Measurements from ENCODE around the gene PP2D1. TPM values are rescaled to one million over a fixed set of nuclear protein-coding genes. Genes with fewer than 3 reads are reported as not detected.
"Not testable (repeated sequence)": the region's sequence is repeated elsewhere in the genome, so short reads cannot be mapped to it uniquely, and the experiment has no call there.

PP2D1 gene
- polyA plus RNA-seq, 3 donors: 0.26 to 0.49 (median 0.40) TPM

DNA sequence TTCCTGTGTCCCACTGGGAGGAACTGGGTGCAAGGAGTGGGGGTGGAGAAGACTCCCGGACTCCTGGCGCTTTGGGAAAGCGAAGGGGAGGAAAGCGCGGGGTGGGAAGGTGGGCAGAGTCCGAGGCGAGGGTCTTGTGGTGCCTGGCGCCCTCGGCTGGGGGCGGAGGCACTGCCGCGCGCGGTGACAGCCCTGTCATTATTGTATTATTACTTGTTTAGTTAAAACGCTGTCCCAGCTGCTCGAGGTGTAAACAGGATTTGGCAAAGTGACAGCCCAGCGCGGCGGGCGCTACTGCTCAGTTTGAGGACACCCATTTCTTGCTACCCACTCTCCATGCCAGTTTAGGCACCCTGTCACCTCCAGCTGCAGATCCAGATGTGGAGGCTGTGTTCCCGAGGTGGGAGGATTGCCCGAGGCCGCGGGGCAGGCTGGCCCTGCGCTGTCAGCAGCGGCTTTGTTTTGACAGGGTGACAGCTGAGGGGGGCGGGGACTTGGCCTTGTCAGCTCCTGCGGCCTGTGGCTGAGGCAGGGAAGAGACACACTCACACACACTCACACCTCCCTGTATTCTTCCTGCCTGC lies 29.2 kb upstream of the PP2D1 start:
- DNase-seq (ENCODE audit: low read depth in 3 of 3, low spot score in 2 of 3): no peak

DNA sequence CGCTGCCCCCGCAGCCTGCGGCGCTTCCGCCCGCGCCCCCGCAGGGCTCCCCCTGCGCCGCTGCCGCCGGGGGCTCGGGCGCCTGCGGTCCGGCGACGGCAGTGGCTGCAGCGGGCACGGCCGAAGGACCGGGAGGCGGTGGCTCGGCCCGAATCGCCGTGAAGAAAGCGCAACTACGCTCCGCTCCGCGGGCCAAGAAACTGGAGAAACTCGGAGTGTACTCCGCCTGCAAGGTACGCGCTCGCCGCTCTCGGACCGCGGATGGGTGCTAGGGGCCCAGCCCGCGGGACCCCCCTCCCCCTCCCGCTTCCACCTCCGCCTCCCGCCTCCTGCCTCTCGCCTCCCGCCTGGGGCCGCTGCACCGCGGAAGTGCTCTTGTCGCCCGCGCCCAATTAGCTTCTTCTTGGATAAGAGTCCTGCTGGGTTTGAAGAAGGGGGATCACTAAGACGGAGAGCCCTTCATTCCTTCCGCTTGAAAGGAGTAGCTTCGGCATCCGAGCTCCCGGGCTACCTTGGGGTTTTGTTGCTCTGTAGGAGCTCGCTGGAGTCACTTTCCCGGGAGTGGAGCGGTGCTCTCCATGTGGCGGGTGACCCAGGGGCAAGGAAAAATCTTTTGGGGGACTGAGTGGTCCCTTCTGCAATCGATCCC lies 28.6 kb upstream of the PP2D1 start:
- no peak for DNase-seq (ENCODE audit: low read depth in 3 of 3, low spot score in 2 of 3)

DNA sequence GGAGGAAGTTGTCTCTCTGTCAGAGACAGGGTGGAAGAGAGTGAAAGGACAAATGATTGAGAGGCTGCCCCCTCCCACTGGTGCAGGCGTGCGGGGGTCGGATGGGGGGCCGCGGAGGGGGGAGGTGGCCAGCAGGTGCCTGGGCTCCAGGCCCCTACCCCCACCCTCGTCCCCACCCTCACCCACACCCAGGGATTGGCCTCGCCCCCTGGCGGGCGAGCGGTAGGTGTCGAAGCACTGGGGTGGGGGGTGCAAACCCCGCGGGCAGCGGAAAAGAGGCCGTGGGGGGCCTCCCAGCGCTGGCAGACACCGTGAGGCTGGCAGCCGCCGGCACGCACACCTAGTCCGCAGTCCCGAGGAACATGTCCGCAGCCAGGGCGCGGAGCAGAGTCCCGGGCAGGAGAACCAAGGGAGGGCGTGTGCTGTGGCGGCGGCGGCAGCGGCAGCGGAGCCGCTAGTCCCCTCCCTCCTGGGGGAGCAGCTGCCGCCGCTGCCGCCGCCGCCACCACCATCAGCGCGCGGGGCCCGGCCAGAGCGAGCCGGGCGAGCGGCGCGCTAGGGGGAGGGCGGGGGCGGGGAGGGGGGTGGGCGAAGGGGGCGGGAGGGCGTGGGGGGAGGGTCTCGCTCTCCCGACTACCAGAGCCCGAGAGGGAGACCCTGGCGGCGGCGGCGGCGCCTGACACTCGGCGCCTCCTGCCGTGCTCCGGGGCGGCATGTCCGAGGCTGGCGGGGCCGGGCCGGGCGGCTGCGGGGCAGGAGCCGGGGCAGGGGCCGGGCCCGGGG lies 27.9 kb upstream of the PP2D1 start, which contains the start of gene KAT2B:
Gene KAT2B, plus strand, starts transcription at position 682 of the 783 bp plus-strand sequence. Its CDS starts 32 bp downstream, at position 714.
- peak in 1 of 3 donors; percentile 78 for DNase-seq (ENCODE audit: low read depth in 3 of 3, low spot score in 2 of 3)

DNA sequence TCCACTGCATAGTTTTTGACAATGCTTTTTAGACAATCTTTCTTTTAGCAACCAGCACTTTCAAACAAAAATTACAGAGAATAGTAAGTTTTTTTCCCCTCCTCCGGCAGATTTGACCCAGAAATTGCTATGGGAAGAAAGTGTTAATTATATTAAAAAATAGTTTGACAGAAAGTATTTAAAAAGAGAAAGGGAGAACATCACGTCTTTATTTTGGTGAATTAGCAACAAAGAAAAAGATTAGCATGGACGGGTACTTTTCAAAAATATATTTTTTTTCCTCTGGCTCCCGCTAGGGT lies 27.4 kb upstream of the PP2D1 start:
- no peak for DNase-seq (ENCODE audit: low read depth in 3 of 3, low spot score in 2 of 3)

DNA sequence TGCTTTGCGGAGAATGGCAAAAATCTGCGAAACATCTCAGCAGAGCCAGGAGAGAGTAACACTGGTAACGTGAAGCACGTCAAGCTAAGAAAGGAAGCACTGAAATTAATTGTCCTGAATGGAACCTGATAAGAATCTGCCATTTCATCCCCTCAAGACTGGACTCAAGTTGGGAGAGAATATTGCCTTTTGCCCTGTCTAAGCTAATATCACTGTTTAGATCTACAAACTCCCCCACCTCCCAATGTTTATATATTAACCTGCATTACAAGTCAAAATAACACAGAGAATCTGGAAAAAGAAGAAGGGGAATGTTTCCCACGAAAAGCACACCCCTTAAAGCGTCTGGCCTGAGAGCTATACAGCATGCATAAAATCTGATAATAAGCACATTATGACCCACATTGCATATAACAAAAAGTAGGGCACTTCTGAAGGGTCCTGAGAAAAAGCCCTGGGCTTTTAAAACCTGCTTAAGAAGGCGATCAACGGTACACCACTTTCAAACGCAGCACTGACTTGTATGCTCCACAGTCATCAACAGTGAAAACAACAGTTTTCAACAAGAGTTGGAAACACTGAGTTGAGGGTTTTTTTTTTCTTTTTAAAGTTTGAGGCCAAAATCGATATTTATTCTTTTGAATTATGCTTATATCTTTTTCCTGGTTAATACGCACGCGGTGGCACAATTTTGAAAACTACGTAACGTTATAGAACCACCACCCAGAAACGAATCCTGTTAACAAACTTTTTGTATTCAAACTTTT lies 26.8 kb upstream of the PP2D1 start:
- no peak for DNase-seq (ENCODE audit: low read depth in 3 of 3, low spot score in 2 of 3)

DNA sequence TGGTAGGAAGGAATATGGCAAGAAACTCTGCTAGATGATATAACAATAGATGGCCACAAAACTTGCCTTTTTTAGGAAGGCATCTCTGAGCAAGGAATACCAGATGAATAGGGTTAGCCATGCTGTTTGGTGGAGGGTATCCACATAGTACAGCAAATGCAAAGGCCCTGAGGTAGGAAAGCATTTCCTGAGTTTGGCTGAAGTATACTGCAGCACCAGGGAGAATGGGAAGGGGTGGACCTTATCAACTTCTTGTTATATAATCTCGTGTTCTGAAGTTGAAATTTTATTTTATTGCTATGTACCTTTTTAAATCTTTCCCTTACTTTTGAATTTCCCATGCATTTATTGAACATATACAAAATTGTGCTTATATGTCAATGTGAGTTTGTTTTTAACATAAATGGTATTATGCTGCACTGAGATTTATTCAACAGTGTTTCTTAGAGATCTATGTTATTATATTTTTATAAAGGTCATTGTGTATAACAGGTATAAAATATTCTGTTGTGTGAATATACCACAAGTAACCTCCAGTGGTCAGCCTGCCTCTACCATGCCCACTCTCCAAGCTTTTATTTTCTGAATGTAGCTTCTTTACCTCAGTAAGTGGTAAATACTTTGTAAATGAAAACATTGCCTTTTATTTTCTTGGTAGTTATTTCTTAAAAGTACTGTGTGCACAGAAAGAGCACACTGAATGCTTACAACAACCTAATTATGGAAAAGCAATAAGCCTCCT lies 25.4 kb upstream of the PP2D1 start:
- DNase-seq (ENCODE audit: low read depth in 3 of 3, low spot score in 2 of 3): no peak

DNA sequence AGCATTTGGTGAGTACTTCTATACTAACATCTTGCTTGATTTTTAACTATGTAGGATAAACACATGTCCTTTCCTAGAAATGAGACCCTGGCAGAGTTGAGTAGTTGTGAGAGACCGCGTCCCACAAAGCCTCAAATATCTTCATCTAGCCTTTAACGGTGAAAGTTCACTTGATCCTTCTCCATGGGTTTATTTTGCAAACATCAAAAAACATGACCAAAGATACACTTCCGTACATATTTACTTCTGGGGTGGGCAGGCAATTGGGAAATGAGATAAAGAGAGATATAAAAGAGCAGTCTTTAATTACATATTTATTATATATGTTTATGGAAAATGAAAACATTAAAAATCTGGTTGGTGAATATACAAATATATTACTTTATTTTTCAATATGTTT lies 23.0 kb upstream of the PP2D1 start:
- DNase-seq (ENCODE audit: low read depth in 3 of 3, low spot score in 2 of 3): no peak

DNA sequence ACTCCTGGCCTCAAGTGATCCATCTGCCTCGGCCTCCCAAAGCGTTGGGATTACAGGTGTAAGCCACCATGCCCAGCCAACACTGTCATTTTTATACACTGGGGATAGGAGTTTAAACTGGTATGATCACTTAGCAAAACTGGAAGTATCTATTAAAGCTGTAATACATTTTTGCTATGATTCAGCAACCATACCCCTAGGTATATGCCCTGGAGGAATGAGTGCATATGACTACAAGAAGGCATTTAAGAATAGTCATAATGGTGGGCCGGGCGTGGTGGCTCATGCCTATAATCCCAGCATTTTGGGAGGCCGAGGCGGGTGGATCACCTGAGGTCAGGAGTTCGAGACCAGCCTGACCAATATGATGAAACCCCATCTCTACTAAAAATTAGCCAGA lies 19.9 kb upstream of the PP2D1 start:
- DNase-seq (ENCODE audit: low read depth in 3 of 3, low spot score in 2 of 3): not testable (repeated sequence)

DNA sequence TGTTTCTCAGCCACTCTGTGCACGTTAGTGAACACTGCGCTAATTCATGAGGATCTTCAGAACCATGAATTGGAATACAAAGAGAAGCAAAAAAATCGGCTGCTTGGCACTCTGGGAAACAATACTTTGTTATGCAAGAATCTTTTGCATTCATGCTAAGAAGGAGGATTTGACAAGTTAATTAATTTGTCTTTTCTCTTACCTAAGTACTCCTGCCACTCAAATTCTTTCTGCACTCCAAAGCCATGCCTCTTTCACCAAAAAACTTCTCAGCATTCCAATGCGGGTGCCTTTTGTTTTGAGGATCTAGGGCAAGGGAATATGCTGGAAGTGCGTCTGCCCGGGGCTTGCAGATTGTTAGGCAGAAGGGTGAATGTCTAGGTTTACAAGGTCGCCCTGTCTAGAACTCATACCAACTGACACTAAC lies 16.9 kb upstream of the PP2D1 start:
- no peak for DNase-seq (ENCODE audit: low read depth in 3 of 3, low spot score in 2 of 3)

DNA sequence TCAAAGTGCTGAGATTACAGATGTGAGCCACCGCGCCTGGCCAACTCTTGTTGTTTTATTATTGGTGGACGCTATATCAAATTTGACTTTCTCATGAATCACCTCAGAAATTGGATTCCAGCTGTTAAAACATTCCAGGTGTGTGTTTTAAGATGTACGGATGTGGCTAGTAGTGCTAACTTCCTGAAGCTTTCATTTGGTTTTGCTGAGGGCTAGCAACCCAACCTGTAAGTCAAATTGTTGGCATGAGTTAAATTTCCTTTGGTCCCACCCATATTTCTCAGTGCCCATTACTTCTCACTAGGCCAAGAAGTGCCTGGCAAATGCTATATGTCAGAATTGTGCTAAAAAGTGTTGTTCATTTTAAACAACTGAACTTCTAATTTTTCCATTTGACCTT lies 15.1 kb upstream of the PP2D1 start:
- DNase-seq (ENCODE audit: low read depth in 3 of 3, low spot score in 2 of 3): no peak

DNA sequence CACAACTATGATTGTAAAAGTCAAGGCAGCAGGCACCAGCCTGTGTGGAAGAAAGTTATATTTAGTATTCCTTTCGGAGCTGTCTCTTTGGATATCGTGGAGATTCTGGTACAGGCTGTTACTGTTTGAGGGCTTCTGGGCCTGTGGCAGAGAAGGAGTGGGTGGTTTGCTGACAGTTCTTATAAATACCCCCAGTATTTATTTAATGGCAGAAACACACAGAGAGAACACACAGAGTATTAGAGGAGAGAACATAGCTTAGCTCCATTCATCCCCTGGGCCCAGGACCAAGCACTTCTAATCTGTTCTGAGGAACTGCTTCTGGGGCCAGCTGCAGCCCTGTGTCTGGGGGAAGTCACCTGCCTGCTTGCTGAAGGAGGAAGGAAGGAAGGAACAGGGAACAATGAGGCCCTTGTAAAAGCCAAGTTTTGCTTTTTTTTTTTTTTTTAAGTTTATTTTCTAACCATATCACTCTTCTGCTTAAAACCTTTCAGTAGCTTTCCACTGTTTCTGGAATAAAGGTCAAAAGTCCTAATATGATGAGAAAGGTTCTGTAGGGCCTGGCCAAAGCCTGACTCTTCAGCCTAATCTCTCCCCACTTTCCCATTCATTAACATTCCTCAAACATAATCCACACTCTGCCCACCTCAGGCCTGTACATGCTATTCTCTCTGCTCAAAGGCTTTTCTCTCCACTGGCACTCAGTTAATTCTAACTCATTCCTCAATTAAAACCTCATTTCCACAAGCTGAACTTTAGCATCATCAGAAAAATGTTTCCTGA lies 11.8 kb upstream of the PP2D1 start:
- no peak for DNase-seq (ENCODE audit: low read depth in 3 of 3, low spot score in 2 of 3)

DNA sequence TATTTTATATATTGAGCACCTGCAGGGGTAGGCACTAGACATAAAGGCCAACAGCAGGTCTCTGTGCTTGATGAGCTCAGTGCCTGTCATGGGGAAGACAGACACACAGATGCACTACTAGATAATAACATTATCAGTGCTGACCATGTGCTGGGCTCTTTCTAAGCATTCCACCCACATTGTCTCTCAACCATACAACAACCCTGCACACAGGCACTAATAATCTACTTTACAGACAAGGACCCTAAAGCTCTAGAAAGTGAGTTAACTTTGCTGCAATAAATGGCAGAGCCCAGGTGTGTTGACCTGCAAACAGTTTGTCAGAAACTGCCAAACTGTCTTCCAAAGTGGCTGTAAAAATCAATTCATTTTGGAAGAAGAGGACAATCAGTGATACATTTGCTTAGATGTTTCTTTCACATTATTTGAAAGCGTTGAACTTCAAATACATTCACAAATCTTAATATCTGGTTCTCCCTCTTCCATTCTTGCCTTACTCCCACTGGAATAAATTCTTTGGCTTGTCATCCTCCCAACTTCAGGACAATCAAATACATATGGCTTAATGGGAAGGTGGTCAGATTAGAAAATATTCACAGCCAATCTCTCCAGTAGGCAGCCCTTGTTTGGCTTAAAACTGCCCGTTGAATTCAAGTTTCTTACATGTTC lies 11.0 kb upstream of the PP2D1 start:
- no peak for DNase-seq (ENCODE audit: low read depth in 3 of 3, low spot score in 2 of 3)

DNA sequence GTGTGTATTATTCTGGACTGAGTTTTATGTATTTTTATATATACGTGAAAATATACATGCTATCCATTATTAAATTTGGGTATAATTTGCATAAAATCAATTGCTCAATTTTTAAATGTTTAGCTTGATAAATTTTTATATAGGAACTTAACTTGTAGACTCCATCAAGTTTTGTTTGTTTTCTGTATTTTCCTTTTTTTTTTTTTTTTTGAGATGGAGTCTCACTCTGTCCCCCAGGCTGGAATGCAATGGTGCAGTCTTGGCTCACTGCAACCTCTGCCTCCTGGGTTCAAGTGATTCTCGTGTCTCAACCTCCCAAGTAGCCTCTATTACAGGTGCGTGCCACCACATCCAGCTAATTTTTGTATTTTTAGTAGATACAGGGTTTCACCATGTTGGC lies 4.0 kb upstream of the PP2D1 start:
- DNase-seq (ENCODE audit: low read depth in 3 of 3, low spot score in 2 of 3): not testable (repeated sequence)

DNA sequence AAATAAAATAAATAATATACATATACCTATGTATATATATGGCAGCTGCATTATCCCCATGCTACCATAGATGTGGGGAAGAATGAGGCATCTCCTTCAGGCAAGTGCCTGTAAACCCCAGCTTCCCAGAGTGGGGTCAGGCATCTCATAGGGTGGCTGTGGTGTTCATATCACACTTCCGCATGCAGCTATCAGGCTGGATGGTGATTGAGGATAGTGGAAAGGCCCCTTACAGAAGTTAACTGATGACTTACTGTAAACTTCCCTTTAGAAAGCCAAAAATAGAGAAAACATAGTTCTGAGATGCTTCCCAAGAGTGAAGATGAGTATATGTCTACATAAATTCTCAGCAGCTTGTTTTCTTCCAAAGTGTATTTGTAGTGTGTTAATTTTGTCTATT lies 3.5 kb upstream of the PP2D1 start:
- no peak for DNase-seq (ENCODE audit: low read depth in 3 of 3, low spot score in 2 of 3)

DNA sequence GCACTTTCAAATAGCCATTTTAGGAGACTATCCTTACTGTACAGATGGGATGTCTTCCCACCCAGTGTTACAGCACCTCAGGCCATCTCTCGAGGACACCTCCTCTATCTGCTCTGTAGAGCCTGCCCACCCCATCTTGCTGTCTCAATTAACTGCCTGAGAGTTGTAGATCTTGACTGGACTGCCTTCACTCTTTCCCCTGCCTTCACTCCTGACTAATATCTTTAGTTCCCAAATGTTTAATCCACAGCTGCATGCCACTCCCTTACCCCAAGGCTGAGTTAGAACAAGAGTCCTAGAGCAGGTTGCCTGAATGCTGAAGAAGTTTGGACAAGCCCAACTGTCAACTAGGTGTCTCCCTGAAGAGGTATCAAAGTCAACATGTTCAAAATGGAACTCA lies 1.3 kb upstream of the PP2D1 start:
- DNase-seq (ENCODE audit: low read depth in 3 of 3, low spot score in 2 of 3): no peak

DNA sequence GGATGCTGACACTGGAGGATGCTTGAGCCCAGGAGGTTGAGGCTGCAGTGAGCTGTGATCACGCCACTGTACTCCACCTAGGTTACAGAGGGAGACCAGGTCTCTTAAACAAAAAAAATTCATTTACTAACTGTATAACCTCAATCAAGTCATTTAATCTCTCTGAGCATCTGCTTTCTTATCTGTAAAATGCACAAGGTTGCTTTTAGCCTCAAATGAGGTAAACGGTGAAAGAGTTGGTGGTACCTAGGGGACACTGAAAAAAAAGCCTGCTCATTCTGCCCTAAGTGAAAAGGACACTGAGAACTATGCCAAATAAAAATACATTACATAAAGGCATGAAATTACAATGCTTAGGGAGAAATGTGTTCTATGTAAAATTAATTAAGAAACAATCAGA lies 3.4 kb downstream of the PP2D1 start:
- DNase-seq (ENCODE audit: low read depth in 3 of 3, low spot score in 2 of 3): no peak

DNA sequence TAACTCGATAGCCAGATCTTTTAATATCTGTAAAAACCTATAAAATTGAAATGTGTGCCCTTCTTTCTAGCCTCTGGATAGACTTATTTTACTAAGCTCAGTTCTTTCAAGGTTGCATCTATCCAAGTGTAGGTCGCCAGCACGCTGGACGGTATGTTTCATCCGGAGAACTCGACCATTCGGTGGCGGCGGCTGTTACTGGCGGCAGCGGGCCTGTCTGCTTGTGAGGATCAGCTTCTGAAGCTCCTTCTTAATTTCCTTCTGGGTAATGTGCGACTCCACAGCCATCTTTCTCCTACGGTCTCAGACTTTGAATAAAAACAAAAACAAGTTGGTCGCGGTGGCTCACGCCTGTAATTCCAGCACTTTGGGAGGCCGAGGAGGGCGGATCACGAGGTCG lies 4.1 kb downstream of the PP2D1 start:
- no peak for DNase-seq (ENCODE audit: low read depth in 3 of 3, low spot score in 2 of 3)

DNA sequence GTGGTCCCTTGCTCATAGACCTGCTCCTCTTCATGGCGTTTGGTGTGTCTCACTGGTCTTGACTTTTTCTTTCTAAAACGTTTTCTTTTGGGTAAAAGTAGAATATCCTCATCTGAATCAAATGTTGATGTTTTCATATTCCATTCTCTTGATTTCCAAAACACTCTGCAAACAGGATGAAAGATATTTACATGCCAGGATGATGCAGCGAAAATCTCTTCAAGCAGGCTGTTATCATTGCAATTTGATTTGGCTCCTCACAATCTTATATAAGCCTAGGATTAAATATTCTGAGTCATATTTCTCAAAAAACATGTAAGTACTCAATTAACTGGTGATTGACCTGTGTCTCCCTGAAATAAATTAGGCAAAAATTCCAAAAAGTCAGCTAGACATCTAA lies 10.1 kb downstream of the PP2D1 start:
- no peak for DNase-seq (ENCODE audit: low read depth in 3 of 3, low spot score in 2 of 3)

DNA sequence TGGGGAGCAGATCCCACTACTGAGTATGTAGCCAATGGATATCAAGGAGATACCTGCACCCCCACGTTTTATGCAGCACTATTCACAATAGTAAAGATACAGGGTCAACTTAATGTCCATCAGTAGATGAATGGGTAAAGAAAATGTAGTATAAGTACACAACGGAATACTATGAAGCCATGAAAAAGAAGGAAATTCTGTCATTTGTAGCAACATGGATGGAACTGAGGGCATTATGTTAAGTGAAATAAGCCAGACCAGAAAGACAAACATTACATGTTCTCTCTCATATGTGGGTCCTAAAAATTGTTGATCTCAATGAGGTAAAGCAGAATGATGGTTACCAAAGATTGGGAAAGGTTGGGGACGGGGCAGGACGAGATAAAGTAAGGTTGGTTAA lies 14.6 kb downstream of the PP2D1 start:
- no peak for DNase-seq (ENCODE audit: low read depth in 3 of 3, low spot score in 2 of 3)
